IMR-90 (cell line): ENCODE data around the gene KDM2A. TPM values are rescaled to one million over a fixed set of nuclear protein-coding genes. Genes with fewer than 3 reads are reported as not detected.
"Not testable (repeated sequence)": the region's sequence is repeated elsewhere in the genome, so short reads cannot be mapped to it uniquely, and the experiment has no call there.

Source experiments
- ATAC-seq: fragments of 200-7000 bp; cut with Tn5 transposase; 2 replicates; pipeline ENCODE4 v1.9.1; 2020; ENCODE audit warnings: low read depth, mild to moderate bottlenecking, moderate library complexity
- BruUV-seq: library from RNA; stranded (reverse); fragments of 400-500 nt; replicated peaks from 2 replicates; lab custom pipeline; 2021; lab: Mats Ljungman, UMichigan
- CTCF ChIA-PET: fragments of 300-600 bp; formaldehyde crosslinking; extraction: SDS; loops from one replicate; lab custom pipeline; 2021; ENCODE audit warnings: antibody characterized with exemption; lab: Yijun Ruan, JAX
- POLR2A ChIA-PET: fragments of 300-600 bp; sonication (Branson Sonifier 250); formaldehyde crosslinking; loops from one replicate; lab custom pipeline; 2022; ENCODE audit warnings: antibody characterized with exemption; ENCODE audit not compliant: unreplicated experiment; lab: Charles Lee
- DNase-seq: peaks from one replicate; pipeline ENCODE4 v3.0.0; 2013
- H2AFZ ChIP-seq: replicated peaks from 2 replicates; pipeline ENCODE3; 2013; ENCODE audit warnings: low read length, mild to moderate bottlenecking; ENCODE audit not compliant: poor library complexity
- H2AK5ac ChIP-seq: 2 replicates; pipeline ENCODE4 v1.6.1; 2013; ENCODE audit warnings: low read depth, low read length, inconsistent platforms
- H2AK9ac ChIP-seq: replicated peaks from 2 replicates; pipeline ENCODE3; 2013; ENCODE audit warnings: mild to moderate bottlenecking, low read depth, low read length, moderate library complexity; ENCODE audit not compliant: poor library complexity
- H2BK120ac ChIP-seq: 2 replicates; pipeline ENCODE4 v1.6.1; 2013; ENCODE audit warnings: low read depth, low read length, inconsistent platforms
- H2BK15ac ChIP-seq: 3 replicates; pipeline ENCODE4 v1.6.1; 2013; ENCODE audit warnings: low read depth, low read length, inconsistent platforms
- H2BK20ac ChIP-seq: 2 replicates; pipeline ENCODE4 v1.6.1; 2013; ENCODE audit warnings: low read depth, mild to moderate bottlenecking, inconsistent platforms, low read length, moderate library complexity
- H2BK5ac ChIP-seq: 2 replicates; pipeline ENCODE4 v1.6.1; 2013; ENCODE audit warnings: mild to moderate bottlenecking, low read depth, low read length, inconsistent platforms; ENCODE audit not compliant: poor library complexity, severe bottlenecking
- H3K14ac ChIP-seq: replicated peaks from 2 replicates; pipeline ENCODE4 v1.6.1; 2013; ENCODE audit warnings: low read depth, low read length, inconsistent platforms
- H3K18ac ChIP-seq: 2 replicates; pipeline ENCODE4 v1.6.1; 2013; ENCODE audit warnings: low read depth, low read length, control low read depth
- H3K23ac ChIP-seq: 2 replicates; pipeline ENCODE4 v1.6.1; 2013; ENCODE audit warnings: low read depth, low read length, inconsistent platforms
- H3K27ac ChIP-seq: 2 replicates; pipeline ENCODE4 v1.5.1; 2013; ENCODE audit warnings: mild to moderate bottlenecking, control low read depth, low read length; ENCODE audit not compliant: insufficient read depth
- H3K27me3 ChIP-seq: 2 replicates; pipeline ENCODE4 v1.6.1; 2013; ENCODE audit warnings: low read length; ENCODE audit not compliant: control insufficient read depth, insufficient read depth
- H3K36me3 ChIP-seq: 2 replicates; pipeline ENCODE4 v1.6.1; 2013; ENCODE audit warnings: low read length, mixed read lengths; ENCODE audit not compliant: control insufficient read depth, insufficient read depth
- H3K4ac ChIP-seq: 2 replicates; pipeline ENCODE4 v1.6.1; 2013; ENCODE audit warnings: low read depth, low read length, inconsistent platforms
- H3K4me1 ChIP-seq: 2 replicates; pipeline ENCODE4 v1.6.1; 2013; ENCODE audit warnings: low read length, mixed read lengths; ENCODE audit not compliant: control insufficient read depth, insufficient read depth
- H3K4me2 ChIP-seq: 2 replicates; pipeline ENCODE4 v1.6.1; 2013; ENCODE audit warnings: low read depth, mild to moderate bottlenecking, control low read depth, low read length, moderate library complexity
- H3K4me3 ChIP-seq: 2 replicates; pipeline ENCODE4 v1.5.1; 2013; ENCODE audit warnings: low read depth, mild to moderate bottlenecking, control low read depth, low read length, moderate library complexity; ENCODE audit not compliant: insufficient read depth
- H3K56ac ChIP-seq: 2 replicates; pipeline ENCODE4 v1.6.1; 2013; ENCODE audit warnings: low read length, inconsistent platforms; ENCODE audit not compliant: insufficient read depth; ENCODE audit errors: extremely low read depth
- H3K79me1 ChIP-seq, 2 experiments: 2 replicates each; pipeline ENCODE4 v1.6.1; 2013; ENCODE audit warnings: low read length in 2 of 2, inconsistent platforms in 1 of 2, low read depth in 1 of 2
- H3K9ac ChIP-seq: 2 replicates; pipeline ENCODE4 v1.6.1; 2013; ENCODE audit warnings: low read depth, low read length, control low read depth
- H3K9me1 ChIP-seq: 2 replicates; pipeline ENCODE4 v1.6.1; 2013; ENCODE audit warnings: low read length, inconsistent platforms; ENCODE audit not compliant: insufficient read depth
- H3K9me3 ChIP-seq: 2 replicates; pipeline ENCODE4 v1.6.1; 2013; ENCODE audit warnings: low read length; ENCODE audit not compliant: control insufficient read depth, insufficient read depth
- H4K20me1 ChIP-seq: 2 replicates; pipeline ENCODE4 v1.6.1; 2013; ENCODE audit warnings: low read length, inconsistent platforms; ENCODE audit not compliant: insufficient read depth
- H4K5ac ChIP-seq: 2 replicates; pipeline ENCODE4 v1.6.1; 2013; ENCODE audit warnings: mild to moderate bottlenecking, low read depth, low read length, control low read depth
- H4K8ac ChIP-seq, 2 experiments: 2 replicates each; pipeline ENCODE4 v1.6.1; 2013; ENCODE audit warnings: low read depth in 2 of 2, low read length in 2 of 2, control low read depth in 1 of 2, inconsistent platforms in 1 of 2
- H4K91ac ChIP-seq: 2 replicates; pipeline ENCODE4 v1.6.1; 2013; ENCODE audit warnings: low read depth, low read length, inconsistent platforms; ENCODE audit not compliant: insufficient read depth
- WGBS, 2 experiments: methylation state at CpG; one replicate each; pipeline versions ENCODE4 v1.1.5 to v1.1.7; 2013; ENCODE audit warnings: missing lambda C conversion rate in 2 of 2; ENCODE audit not compliant: insufficient read length in 1 of 2; ENCODE audit errors: extremely low coverage in 2 of 2; 5-methylcytosine and 5-hydroxymethylcytosine counted together
- dilution Hi-C: fragments of 300-500 bp; cut with HindIII; formaldehyde crosslinking; loops from one replicate; pipeline ENCODE4 v1.14.3; 2018; ENCODE audit warnings: low sequenced_read_pairs; ENCODE audit not compliant: unreplicated experiment
- in situ Hi-C: fragments of 300-500 bp; cut with MboI; formaldehyde crosslinking; loops from 3 replicates; pipeline ENCODE4 v1.14.3; 2019; ENCODE audit warnings: low sequenced_read_pairs, inconsistent platforms, mixed read lengths
- intact Hi-C: fragments of 100-400 bp; cut with micrococcal nuclease; formaldehyde crosslinking; loops from 2 replicates; pipeline ENCODE4 v1.10.0; 2022
- polyA plus RNA-seq, 3 experiments: library from polyadenylated mRNA; depleted of rRNA; stranded (reverse); fragments of >200 nt; gene quantifications; 2 replicates each; pipeline ENCODE4 v1.2.3, GENCODE V29; 2012; ENCODE audit warnings: low replicate concordance in 1 of 3
- total RNA-seq: library from RNA; depleted of rRNA; stranded (reverse); fragments of >200 nt; gene quantifications from 2 replicates; pipeline ENCODE4 v1.2.3, GENCODE V29; 2012

KDM2A gene
- total and polyA plus RNA-seq, 2 of the 4 experiments (the other 2 are of a cell fraction): 26.7 to 42.6 TPM

GRCh38 chr11:67198781-67199180, 79.7 kb downstream of the KDM2A start:
- H2AK9ac ChIP-seq, H3K27me3 ChIP-seq, H3K9ac ChIP-seq, H4K8ac ChIP-seq, H3K14ac ChIP-seq, intact Hi-C loops, H3K27ac ChIP-seq, H3K18ac ChIP-seq, H2AFZ ChIP-seq, H3K56ac ChIP-seq, BruUV-seq, H3K4me3 ChIP-seq, H3K23ac ChIP-seq, H3K4me2 ChIP-seq, H2AK5ac ChIP-seq, H3K4me1 ChIP-seq, H2BK5ac ChIP-seq, H4K5ac ChIP-seq, H3K9me3 ChIP-seq, in situ Hi-C loops, ATAC-seq, H4K20me1 ChIP-seq, DNase-seq, H4K91ac ChIP-seq, H2BK120ac ChIP-seq, dilution Hi-C loops, H3K4ac ChIP-seq, H2BK20ac ChIP-seq, H2BK15ac ChIP-seq: not testable (repeated sequence)
- POLR2A ChIA-PET: interaction anchor here (0.7 kb wide), 1 partner anchor 41 kb away, joined by 3 read pairs; no protein-coding TSS in a partner anchor
- peaks cover 7 to 19% of the 10 kb centered on the region in 2 experiments for H3K79me1 ChIP-seq
- H3K36me3 ChIP-seq: peaks cover 17% of the 10 kb centered on the region
- WGBS, 2 experiments: no CpG with 5 or more reads among the region's 3 CpGs
- CTCF ChIA-PET: interaction anchor here (1.6 kb wide), 1 partner anchor 12 kb away, joined by 7 read pairs; no protein-coding TSS in a partner anchor
- H3K9me1 ChIP-seq: peaks cover 10% of the 10 kb centered on the region; the same call in 1 of the 2 replicates
